Esophagus squamous epithelium (tissue), 5 donors: ENCODE results near the gene C3orf70. TPM values are rescaled to one million over a fixed set of nuclear protein-coding genes. Genes with fewer than 3 reads are reported as not detected.

Experiments used
- DNase-seq: peaks from one replicate; lab custom pipeline; 2025; lab: John Stamatoyannopoulos, UW
- H3K27ac ChIP-seq, 4 donors: fragments of 200-600 bp; sonication (generic); one replicate each; pipeline ENCODE4 v1.5.1; 2016 to 2019; ENCODE audit warnings: mild to moderate bottlenecking in 1 of 4
- H3K27me3 ChIP-seq, 4 donors: fragments of 200-600 bp; sonication (generic); 1 replicate in 3 of 4; 2 replicates in 1 of 4; pipeline versions ENCODE4 v1.5.1 to v1.6.0; 2017 to 2021; ENCODE audit warnings: antibody characterized with exemption in 1 of 4
- H3K36me3 ChIP-seq, 3 donors: fragments of 200-600 bp; sonication (generic); one replicate each; pipeline ENCODE4 v1.5.1; 2016 to 2019
- H3K4me1 ChIP-seq, 3 donors: fragments of 200-600 bp; sonication (generic); one replicate each; pipeline ENCODE4 v1.5.1; 2017 to 2019
- H3K4me3 ChIP-seq, 4 donors: fragments of 200-600 bp; sonication (generic); 1 replicate in 3 of 4; 2 replicates in 1 of 4; pipeline ENCODE4 v1.5.1; 2016 to 2019; ENCODE audit warnings: mild to moderate bottlenecking in 2 of 4, moderate library complexity in 1 of 4
- H3K9me3 ChIP-seq, 3 donors: fragments of 200-600 bp; sonication (generic); one replicate each; pipeline ENCODE4 v1.5.1; 2016 to 2019
- POLR2A ChIP-seq, 4 donors: fragments of 450-650 bp; IDR thresholded peaks; one replicate each; pipeline ENCODE4 v1.6.1; 2017; ENCODE audit warnings: antibody characterized with exemption in 4 of 4, mild to moderate bottlenecking in 4 of 4, moderate library complexity in 3 of 4
- WGBS, 2 donors: methylation state at CpG; one replicate each; pipeline ENCODE4 v1.1.5; 2018; 5-methylcytosine and 5-hydroxymethylcytosine counted together
- intact Hi-C: fragments of 100-400 bp; cut with DNase I; formaldehyde crosslinking; loops from one replicate; pipeline ENCODE4 v1.15.0; 2022
- total RNA-seq, 4 donors: library from RNA; depleted of rRNA; stranded (reverse); fragments of >200 nt; gene quantifications; one replicate each; pipeline ENCODE4 v1.1.0, GENCODE V29; 2016
- TF ChIP-seq, protein P1 (sequence below), 6 experiments: fragments of 450-650 bp in 4 of 6; fragments of 200-600 bp in 2 of 6; sonication (generic) in 2 of 6; IDR thresholded peaks; one replicate each; pipeline ENCODE4 v1.5.1; 2016 to 2019; ENCODE audit warnings: antibody characterized with exemption in 6 of 6, mild to moderate bottlenecking in 4 of 6, moderate library complexity in 4 of 6
- donor health status: DM: yes; HTN: yes; CAD: no.

The C3orf70 gene
- total RNA-seq, 4 donors from 2014 or later, result 0.57 to 8.6 (median 1.3) TPM

DNA sequence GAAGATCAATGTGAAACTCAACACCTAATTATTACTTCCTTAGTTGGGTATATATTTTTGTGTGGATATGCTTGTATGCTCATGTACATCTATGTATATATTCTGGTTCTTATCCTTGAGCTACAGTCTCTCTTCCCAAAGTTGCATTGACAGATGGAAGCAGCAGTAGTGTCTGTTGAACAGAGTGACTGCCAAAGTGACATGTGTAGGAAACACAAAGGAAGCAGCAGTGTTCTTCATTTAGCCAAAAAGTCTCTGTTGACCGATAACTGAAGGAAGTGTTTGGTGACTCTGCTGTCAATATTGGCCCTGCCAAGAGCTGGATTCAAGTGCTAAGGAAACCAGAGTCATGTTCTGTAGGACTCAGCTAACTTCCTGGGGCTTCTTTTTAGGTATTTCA is 123.8 kb downstream of the C3orf70 start:
- 87 to 100% methylated on average over 1 of the region's 1 CpG for WGBS, 2 donors
- Histone ChIP-seq H3K27me3 (no peaks in the 10 kb centered on the region), H3K36me3 (peaks cover 0 to 75% (median 0%) of the 10 kb centered on the region in 3 donors), H3K27ac (no peak overlapping the region), H3K4me1 (no peaks in the 10 kb centered on the region), H3K9me3 (no peaks in the 10 kb centered on the region), H3K4me3 (no peak overlapping the region)
- DNase-seq, result no peak
- no peak for TF ChIP-seq POLR2A (IDR thresholded peaks at IDR 0.05)
- TF ChIP-seq, protein P1, sequence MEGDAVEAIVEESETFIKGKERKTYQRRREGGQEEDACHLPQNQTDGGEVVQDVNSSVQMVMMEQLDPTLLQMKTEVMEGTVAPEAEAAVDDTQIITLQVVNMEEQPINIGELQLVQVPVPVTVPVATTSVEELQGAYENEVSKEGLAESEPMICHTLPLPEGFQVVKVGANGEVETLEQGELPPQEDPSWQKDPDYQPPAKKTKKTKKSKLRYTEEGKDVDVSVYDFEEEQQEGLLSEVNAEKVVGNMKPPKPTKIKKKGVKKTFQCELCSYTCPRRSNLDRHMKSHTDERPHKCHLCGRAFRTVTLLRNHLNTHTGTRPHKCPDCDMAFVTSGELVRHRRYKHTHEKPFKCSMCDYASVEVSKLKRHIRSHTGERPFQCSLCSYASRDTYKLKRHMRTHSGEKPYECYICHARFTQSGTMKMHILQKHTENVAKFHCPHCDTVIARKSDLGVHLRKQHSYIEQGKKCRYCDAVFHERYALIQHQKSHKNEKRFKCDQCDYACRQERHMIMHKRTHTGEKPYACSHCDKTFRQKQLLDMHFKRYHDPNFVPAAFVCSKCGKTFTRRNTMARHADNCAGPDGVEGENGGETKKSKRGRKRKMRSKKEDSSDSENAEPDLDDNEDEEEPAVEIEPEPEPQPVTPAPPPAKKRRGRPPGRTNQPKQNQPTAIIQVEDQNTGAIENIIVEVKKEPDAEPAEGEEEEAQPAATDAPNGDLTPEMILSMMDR (IDR thresholded peaks at IDR 0.05), result no peak
- intact Hi-C loops, result no loop called here

DNA sequence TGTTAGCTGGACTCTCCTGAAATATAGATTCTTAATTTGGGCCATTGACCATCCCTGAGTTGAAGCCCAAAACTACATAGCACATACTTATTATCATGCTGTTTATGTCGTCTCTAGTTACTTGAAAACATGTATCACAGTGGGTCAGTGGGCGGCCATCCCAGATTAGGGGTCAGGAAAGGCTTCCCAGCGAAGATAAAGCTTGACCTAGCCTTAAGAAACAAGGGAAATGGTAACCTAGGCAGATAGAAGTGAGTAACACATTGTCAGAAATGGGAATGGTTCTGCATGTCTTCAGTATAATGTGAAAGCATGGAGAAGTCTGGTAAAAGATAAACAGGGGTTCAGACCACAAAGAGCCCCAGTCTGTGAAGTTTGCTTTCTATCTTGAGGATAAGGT is 124.7 kb downstream of the C3orf70 start:
- Histone ChIP-seq H3K36me3 (peaks cover 0 to 67% (median 0%) of the 10 kb centered on the region in 3 donors), H3K4me3 (no peak overlapping the region), H3K4me1 (no peaks in the 10 kb centered on the region), H3K27ac (no peak overlapping the region), H3K27me3 (no peaks in the 10 kb centered on the region), H3K9me3 (no peaks in the 10 kb centered on the region)
- 93 to 94% methylated on average over 3 of the region's 3 CpGs for WGBS, 2 donors
- TF ChIP-seq POLR2A (IDR thresholded peaks at IDR 0.05), result no peak
- TF ChIP-seq, protein P1 (IDR thresholded peaks at IDR 0.05), result no peak
- DNase-seq, result no peak
- intact Hi-C loops, result no loop called here

Other genes starting within 250 kb of the C3orf70 start
- gene EHHADH, start 101.0 kb upstream of the C3orf70 start, total RNA-seq, result 1 to 10 TPM; 5.7 to 6.3 (median 5.9) TPM
- gene MAP3K13, start 210.1 kb upstream of the C3orf70 start, total RNA-seq, result 10 to 100 TPM; 15.1 to 30.2 (median 24.0) TPM